Raji (cell line): ENCODE results near the gene CALML6.

Experiments
- POLR2A ChIP-seq: IDR thresholded peaks from 2 replicates; pipeline ENCODE4 v1.6.1; 2011; ENCODE audit warnings: low read depth, low read length, control low read depth; ENCODE audit not compliant: insufficient read depth

CALML6 gene

DNA sequence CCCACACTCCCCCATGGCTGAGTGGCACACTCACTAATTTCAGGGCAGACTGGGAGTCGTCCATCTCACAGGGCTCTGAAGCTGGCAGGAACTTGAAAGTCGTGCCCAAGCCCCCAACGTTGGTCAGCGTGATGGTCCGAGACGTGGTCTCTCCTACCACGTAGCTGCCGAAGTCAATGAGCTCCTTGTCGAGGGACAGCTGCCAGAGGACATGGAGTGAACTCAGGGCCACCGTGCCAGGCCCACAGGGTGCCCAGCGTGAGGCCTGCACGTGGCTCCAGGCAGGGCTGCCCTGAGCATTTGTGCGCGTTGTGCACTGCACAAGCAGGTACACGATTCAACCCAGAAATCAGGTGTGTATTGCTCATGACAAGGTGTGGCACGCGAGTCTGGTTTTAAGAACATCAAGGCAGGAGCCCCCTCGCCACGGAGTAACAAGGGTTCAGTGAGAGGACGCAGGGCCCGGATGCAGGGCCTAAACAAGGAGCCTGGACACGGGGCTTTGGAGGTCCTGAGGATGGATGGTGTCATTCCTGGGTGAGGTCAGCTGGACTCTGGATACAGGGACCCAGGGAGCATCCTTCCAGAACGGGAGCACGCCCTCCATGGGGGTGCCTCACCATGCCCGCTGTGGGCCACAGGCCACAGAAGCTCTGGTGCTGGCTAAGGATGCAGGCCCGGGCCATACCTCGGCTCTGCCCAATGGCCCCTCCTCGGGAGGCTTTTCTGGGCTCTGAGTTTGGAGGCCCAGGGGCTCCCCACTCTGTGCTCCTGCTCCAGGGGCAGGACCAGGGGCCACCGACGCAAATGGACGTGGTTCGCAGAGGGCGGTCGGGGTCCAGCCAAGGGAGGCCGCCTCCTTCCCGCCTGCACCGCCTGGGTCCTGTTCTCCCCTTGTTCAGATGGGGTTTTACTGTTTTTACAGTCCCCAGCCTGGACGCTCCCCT, 41.8 kb downstream of the CALML6 start:
- TF ChIP-seq POLR2A = no peak

DNA sequence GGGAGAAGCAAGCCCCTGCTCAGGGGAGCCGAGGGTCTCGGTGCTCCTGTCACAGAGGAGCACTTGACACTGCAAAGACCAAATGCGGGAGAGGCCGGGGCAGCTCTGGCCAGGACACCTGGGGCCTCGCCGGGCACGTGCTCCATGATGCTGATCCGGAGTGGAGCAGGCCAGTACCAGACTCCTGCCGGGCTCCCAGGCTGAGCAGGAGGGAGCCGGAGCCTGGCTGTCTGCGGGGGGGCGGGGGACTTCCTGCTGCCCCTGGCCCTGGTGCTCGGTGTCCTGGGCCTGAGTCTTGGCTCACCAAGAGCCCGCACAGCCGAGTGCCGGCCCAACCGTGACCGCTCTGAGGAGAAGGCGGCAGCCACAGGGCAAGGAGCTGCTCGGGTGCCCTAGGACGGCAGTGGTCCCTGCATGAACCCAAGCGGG, 42.5 kb downstream of the CALML6 start:
- TF ChIP-seq POLR2A = no peak

DNA sequence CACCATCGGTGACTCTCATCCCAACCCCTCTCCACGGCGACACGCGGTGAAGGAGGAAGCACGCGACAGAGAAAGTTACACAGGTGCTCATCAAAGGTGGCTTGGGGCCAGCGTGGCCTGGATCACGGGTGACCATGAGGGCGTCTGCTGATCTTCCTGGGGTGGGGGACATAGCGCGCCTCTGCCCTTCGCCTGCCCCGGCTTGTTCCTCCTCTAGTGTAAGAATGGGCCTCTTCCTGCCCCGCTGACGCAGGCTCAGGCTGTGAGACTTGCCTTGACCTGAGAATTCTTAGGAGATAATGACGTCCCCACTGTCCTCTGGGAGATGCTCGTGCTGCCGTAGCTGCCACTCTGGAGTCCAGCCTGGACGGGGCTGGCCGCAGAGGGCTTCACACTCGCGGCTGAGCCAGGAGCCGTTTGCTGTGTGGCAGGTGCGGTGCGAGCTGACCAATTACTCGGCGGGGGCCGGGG, 43.0 kb downstream of the CALML6 start:
- TF ChIP-seq POLR2A = no peak

DNA sequence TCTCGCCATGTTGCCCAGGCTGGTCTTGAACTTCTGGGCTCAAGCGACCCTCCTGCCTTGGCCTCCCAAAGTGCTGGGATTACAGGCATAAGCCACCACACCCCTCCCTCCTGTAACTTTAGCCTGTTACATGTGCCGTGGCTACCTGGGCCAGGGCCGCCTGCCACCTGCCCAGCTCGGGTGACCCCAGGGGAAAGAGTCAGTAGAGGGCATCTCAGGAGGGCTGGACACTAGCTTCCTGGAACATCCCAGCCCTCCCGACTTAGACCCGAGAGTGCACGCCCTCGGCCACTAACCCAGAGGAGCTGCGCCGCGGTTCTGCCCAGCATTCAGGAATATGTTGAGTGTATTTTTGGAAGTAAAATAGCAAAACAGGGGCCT, 44.4 kb downstream of the CALML6 start:
- TF ChIP-seq POLR2A = no peak

DNA sequence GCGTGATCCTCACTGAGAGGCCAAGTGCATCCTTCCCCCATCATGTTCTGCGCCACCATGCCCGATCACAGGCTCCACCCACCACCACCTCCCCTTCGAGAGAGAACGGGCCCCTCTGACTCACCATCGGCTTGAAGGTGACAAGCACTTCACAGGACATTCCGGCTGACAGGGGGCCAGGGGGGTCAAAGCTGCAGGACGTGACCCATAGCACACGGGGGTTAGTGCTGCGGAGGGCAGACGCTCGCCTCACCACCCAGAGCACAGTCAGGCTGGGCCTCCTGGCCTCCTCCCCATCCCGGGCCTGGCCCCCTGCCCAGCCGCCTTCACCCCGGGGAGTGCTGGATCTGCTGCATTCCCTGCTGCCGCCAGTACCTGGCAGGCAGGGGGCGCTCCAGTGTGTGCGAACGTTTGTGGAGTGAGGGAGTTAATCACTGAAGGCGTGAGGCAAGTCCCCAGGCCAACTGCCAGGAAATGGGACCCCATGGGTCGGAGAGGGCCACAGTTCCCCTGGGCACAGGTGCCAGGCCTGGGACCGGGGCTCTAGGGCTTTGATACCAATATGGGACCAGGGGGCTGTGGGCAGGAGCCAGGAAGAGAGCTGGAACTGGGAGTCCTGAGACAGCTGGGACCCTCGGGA, 44.9 kb downstream of the CALML6 start:
- no peak for TF ChIP-seq POLR2A

DNA sequence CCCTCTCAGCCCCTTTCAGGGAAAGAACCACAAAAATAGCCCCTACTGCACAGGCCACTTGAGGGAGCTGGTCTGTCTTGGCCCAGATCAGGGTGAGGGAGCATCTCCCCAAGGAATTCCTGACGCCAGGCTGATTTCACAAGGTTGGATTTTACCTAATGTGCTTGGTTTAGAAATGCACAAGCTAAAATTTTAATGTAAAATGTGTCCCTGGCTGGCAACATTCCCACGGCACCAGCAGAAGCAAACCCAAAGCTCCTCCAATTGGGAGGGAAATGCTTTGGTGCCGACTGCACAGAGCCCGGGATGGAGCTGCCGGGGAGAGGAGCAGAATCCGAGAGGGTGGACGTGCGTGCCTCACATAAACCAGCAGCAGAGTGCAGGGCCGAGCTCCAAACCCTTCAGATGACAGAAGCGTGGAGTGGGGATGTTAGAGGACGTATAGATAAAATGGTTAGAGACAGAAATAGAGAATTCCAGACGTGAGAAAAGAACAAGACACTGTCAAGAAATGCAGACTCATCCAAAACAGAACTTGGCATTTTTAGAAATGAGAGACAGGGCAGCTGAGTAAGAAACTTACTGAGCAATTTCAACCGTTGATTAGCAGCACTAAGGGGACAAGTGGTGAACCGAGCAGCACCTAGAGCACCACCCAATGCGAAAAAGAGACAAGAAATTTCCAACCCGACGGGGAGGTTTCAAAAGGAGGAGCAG, 45.6 kb downstream of the CALML6 start:
- TF ChIP-seq POLR2A = no peak

DNA sequence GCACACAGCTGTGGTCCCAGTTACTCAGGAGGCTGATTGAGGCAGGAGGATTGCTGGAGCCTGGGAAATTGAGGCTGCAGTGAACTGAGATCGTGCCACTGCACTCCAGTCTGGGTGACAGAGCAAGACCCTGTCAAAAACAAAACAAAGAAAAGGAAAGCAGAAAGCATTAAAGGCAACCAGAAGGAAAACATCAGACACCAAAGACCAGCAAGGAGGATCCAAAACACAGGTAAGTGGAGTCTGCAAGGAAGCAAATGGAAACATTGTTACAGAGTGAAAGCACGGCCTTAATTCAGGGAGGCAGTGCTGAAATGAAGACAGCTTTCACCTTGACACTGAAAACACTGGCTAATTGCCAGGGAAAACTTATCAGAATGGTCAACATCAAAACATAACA, 47.7 kb downstream of the CALML6 start:
- TF ChIP-seq POLR2A = no peak

DNA sequence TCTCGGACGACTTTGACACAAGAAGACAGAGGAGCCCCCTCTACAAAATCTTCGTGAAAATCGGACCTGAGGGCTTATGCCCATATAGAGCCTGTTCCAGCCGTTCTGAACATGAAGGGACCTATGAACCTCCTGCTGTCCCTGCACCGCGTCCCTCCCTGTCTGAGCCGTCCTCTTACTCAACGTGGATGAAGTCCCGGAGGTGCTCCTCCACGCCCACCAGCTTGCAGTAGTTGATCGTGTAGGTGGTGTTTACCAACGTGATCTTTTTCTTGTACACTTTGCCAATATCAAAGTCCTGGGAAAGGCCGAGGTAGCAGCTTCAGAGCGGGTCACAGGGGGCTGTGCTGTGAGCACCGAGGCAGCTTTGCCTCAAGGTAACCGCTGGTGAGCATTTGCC, 48.5 kb downstream of the CALML6 start:
- TF ChIP-seq POLR2A = no peak

DNA sequence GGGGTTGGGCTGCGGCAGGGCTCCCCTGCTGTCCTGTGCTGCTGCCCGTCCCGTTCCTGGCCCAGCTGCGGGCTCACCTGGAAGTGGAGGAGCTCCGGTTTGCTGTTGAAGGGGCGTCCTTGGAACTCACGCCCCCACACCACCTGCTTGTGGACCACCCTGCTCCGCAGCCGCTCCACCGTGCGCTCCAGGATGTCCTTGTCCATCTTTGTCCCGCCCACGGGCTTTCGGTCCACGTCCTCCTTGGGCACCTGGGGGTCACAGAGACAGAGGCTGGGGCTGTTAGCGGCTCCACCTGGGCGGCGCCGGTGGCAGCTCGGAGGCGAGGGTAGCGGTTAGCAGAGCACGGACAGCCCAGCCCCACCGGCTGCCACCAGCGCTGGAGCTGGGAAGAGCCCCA, 49.8 kb downstream of the CALML6 start:
- TF ChIP-seq POLR2A = no peak

DNA sequence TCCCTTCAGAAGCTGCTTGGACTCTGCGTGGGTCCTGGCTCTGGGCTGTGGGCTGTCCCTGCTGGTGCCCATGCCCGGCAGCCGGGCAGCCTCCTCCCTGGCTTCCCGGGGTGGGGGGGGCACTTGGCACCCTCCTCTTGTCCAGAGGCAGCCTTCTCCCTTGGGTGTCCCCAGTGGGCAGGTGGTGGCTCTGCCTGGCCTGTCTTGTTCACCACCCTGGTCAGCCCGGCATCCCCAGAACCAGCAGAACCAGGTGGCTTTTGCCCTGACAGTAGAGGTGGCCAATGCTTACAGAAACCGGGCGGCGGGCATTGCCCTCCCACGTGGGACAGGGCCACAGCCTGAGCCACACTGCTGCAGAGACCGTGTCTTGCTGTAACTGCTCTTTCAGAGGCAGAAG, 50.5 kb downstream of the CALML6 start:
- no peak for TF ChIP-seq POLR2A

DNA sequence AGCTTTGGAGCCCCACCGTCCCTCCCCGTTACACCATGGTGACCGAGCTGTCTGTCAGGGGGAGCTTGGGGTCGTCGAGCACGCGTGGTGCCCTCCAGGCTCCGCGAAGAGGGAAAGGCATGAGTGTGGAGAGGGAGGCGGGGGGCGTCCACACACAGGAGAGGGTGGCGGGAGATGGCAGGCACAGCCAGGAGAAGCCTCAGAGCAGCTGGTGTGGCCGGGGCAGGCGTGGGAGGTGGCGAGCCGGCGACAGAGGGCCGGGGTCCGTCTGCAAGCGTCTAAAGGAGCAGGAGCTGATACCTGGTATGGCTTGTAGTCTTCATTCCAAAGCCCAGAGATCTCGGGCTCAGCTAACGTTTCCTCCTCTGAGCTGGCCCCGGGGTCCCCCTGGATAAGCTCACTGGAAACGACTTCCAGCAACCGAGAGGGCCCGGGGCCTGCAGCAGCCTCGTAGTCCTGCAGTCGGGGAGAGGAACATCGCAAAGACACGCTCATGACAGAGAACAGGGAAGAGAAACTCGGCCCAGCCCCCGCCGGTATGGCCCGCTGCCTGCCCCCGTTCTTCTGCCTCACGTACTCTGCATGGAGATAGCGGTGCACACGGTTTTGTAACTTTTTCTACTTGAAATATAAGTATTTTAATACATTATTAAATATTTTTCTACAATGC, 51.1 kb downstream of the CALML6 start:
- no peak for TF ChIP-seq POLR2A
